NCI-H226 (cell line): Measurements from ENCODE around the gene CTSH.

Experiments
- DNase-seq: peaks from one replicate; pipeline ENCODE4 v3.0.0-alpha.2; 2015

CTSH gene, protein sequence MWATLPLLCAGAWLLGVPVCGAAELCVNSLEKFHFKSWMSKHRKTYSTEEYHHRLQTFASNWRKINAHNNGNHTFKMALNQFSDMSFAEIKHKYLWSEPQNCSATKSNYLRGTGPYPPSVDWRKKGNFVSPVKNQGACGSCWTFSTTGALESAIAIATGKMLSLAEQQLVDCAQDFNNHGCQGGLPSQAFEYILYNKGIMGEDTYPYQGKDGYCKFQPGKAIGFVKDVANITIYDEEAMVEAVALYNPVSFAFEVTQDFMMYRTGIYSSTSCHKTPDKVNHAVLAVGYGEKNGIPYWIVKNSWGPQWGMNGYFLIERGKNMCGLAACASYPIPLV

DNA sequence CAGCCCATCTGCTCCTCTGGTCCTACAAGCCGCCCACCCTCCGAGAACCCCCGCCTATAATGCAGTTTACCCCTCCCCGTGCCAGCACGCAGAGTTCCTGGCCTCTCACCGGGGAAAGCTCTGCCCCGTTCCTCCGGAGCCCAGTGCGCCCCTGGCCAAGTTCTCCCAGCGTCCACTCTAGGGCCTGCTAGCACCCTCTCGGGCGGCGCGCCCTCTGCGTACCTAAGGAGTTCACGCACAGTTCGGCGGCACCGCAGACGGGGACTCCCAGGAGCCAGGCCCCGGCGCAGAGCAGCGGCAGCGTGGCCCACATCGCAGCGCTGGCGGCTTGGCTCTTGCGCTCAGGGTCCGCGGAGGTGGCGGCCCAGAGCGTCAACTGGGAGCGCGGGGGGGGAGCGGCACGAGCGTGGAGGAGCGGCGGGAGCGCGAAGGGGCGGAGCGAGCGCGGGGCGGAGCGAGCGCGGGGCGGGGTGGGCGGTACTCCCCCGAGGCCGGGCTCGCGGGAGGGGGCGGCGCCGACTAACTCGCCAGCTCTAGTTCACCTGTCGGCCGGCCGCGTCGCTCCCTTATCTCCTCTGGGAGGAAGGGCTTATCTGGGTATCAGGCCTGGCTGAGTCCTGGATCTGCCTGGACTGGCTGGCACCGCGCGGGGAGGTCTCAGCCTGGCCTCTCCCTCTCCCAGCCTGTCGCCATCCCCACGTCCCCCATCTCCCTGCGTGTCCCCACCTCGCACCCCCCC is at the start of gene CTSH:
Gene CTSH (minus strand): TSS at position 378 of the 739 bp plus-strand sequence. CDS start 65 bp downstream, at position 313.
- peak; percentile 82 for DNase-seq

DNA sequence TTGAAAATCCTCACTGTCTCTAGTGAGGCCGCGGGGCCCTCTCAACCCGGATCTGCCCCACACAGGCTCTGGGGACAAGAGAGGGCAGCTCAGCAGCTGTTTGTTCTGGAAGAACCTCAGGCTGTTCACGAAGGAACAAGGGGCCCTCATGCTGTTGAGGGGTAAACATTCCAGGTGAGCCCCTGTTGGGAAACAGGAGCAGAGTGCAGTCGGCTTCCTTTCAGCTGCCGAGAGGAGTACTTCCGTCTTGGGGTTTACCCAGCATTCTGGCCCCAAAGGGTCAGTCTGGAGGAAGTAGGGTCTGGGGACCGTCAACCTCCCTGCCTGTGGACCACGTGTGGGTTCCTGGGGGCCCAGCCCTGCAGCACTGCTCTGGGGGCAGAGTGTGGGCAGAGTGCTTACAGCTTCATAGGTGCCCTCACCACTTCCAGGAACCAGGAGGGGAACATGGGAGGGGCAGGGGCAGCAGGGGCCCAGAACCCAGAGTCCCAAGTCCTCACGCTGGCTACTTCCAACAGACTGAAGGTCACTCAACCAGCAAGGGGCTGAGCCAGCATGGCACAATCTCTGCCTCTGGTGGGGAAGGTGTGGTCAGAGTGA is 49.2 kb upstream of the CTSH start:
- DNase-seq: no peak

DNA sequence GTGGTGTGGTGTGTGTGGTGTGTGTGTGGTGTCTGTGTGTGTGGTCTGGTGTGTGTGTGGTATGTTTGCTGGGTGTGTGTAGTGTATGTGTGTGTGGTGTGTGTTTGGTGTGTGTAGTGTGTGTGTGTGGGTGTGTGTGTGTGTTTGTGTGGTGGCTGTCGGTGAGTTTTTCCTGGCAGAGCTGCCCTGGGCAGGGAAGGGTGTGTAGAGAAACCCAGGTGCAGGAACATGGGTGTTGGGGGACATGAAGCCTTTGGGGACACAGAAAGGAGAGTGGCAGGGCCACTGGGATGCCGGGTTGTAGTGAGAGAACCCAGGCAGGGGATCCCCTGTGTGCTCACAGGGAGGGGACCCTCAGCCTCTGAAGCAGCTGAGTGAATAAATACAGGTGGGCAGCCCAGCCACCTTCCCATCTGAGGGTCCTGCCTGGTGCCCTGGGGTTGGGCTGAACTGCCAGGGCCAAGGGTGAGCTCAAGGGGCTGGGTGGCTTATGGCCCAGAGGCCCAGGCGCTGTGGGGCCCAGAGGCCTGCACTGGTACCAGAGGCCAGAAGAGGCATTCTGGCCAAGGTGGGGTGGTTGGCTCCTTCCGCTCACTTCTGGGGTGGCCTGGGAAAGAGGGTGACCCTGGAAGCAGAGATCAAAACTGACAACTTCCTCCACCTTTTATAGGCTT is 48.5 kb upstream of the CTSH start:
- no peak for DNase-seq

DNA sequence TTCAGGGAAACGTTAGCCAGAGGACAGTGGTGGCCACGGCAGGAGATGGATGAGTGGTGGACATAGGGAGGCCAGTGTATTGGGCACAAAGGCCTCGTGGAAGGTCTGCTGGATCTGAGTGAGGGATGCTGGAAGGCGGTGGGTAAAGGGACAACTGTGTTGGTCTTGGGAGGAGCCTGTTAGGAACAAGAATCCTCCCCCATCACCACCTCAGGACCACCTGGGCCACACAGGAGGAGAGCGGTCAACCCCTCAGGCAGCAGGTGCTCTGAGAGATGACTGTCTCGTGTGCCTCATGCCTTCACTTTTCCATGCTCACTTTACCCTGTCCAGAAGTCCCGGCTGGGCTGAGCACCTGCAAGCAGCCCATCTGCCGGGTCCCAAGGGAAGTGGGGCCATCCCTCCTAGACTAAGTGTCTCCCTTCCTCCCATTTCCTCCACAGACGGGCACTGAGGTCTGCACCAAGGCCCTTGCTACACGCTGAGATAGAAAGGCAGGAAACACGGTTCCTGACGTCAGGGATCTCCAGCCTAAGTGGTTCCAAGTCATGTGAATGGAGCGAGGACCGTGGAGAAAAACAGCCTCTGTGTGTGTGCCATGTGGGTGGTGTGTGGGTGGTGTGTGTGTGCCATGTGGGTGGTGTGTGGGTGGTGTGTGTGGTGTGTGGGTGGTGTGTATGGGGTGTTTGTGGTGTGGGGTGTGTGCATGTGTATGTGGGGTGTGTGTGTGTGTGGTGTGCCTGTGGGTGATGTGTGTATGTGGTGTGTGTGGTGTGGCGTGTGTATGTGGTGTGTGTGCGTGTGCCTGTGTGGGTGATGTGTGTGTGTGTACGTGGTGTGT is 47.8 kb upstream of the CTSH start:
- DNase-seq: no peak

DNA sequence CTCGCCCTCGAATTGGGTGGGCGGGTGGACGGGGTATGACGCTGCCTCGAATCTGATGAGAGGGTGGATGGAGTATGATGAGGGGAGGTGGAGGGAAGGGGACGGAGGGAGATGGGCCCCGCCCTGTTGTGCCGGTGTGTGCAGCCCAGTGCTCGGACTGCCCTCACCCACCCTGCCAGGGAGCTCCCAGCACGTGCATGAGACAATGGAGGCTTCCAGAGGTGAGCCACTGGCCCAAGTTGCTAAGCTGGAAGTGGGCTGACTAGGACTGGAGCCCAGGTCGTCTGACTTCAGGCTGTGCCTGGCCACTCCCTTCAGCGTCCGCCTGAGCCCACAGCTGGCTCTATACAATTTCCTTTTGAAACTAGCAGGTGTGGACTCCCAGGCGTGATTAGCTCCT is 47.0 kb upstream of the CTSH start:
- no peak for DNase-seq

DNA sequence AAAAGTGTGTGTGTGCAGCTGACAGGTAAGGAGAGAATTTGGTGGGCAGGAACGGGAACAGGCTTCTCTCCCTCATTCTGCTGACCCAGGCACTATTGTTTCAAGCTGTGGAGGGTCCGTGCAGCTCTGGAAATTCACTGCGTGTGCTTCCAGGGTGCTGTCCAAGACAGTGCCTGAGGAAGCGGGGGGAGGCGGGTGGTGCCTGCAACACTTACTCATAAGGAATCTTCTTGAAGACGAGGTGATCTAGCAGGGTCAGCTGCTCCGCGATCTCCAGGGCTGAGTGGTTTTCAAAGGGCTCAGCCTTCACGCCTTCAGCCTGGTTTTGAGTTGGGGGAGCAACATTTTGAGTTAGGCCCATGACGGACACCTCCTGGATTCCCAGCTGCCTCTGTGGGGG is 46.6 kb upstream of the CTSH start:
- no peak for DNase-seq

DNA sequence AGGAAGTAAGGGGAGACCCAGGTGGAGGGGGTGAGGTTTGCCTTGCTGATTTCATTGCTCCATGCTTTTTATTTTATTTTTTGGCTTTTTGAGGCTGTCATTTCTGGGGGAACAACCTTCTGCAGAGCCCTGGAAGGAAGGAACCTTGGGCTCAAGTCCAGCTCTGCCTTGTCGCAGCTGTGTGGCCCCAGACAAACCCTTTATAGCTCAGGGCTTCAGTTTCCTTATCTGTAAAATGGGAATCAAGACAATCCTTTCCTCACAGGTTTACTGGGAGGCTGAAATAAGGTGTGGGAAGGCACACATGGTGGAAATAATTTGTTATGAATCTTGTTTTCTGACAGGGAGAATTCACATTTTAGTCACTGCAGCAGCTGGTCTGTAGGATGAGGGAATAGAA is 45.4 kb upstream of the CTSH start:
- DNase-seq: no peak

DNA sequence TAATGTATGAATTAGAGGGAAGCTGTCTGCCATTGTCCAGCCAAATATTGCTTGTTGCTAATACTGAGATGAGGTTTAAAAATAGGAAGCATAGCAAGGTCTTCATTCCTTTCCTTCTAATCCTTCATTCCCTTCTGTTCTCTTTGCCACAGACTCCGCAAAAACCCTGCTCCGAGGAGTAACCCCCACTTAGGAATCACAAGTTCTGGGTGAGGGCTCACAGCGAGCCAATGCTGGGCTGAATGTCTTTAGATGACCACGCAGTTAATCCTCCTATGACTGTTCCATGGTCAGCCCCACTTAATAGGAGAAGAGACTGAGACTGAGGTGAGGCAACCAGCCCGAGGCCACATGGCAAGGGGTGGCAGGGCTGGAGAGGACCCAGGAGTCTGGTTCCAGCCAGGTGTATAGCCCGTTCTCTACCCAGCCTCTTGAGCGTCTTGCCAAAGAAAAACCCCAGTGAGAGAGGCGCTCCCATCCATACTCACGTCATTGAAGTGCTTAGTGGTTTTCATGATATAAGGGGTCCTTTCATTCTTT is 44.9 kb upstream of the CTSH start:
- no peak for DNase-seq

DNA sequence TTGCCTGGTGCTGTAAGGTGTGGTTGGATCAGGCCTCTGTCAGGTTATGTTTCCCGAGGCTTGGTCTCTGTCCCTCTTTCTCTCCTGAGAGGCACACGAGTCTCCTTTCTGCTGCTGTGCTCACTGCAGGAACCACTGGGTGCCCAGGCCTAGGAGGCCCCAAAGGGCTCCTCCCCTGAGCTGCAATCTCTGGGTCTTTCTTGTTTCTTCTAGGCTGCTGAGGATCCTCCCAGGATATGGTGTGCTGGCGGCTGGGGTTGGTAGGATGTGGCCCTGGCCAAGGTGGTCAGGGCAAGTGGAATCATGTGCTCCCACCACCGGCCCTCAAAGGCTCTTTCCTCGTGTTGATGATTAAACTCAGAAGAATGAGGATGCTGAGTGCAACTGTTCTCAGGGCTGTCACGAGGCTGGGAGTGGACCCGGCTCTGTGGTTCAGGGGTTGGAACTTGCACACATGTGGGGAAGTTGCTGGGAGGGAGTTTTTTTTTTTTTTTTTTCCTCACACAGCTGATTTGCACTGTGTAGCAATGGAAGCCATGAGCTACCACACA is 43.6 kb upstream of the CTSH start:
- DNase-seq: peak; percentile 100

DNA sequence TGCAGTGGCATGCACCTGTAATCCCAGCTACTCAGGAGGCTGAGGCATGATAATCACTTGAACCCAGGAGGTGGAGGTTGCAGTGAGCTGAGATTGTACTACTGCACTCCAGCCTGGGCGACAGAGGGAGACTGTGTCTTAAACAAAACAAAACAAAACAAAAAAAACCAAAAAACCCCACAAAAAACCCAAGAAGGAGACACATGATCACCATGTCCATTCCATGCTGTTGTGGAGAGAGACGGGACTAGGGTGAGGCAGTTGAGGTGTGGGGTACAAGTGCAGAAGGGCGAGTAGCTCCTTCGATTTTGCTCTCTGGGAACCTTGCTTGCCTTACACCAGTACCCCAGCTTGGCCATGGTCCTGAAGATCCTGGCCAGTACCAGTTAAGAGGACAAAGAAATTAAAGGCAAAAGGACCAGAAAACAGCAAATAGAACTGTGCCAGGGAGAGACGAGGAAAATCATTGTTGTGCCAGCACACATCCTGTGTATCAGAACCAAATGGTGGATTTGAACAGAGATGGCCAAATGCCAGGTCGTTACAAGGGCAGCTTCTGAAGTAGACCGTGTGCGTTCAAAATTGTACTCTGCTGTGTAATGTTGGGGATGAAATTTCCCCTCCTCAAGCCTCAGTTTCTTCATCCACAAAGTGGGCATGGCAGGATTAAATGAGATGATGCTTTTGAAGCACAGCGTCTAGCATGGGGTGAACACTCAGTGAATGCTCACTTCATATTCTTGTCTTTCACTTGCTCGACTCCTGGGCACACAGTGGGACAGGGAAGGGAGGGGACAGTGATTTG is 42.9 kb upstream of the CTSH start:
- no peak for DNase-seq

DNA sequence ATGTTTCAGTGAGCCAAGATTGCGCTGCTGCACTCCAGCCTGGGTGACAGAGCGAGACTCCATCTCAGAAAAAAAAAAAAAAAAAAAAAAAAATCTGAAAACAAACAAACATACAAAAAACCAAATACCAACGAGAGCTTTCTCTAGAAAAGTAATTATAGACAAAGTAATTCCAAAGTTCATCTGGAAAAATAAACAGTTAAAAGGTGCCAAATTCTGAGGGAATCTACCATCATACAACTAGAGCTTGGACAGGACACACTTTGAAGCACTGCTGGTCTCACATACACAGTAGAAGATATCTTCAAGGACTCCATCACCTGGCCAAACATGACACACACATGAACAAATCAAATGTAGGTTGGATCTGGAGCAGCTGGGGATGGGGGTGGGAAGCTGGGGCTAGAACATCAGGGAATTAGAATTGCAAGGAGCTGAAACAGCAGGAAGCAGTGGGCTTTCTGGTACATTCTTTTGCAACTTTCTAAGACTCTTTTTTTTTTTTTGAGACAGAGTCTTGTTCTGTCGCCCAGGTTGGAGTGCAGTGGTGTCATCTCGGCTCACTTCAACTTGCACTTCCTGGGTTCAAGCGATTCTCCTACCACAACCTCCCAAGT is 41.1 kb upstream of the CTSH start:
- no peak for DNase-seq

DNA sequence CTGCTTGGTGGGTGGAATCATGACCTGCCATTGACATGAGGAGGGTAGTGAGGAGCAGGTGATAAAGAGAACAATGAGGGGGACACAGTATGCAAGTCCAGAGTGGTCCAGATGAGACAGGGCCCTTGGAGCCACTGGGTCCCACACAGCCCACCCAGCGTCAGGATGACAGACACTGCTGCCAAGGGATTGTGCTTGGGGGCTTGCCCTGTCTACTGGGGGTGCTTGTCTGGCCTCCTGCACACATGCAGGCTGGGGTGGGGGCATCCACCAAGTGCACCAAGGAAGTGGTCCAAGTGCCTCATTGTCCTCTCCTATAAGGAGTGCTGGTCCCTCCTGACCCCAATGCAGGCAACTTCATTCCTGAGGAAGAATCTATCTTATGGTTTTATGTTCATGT is 39.2 kb upstream of the CTSH start:
- DNase-seq: no peak

DNA sequence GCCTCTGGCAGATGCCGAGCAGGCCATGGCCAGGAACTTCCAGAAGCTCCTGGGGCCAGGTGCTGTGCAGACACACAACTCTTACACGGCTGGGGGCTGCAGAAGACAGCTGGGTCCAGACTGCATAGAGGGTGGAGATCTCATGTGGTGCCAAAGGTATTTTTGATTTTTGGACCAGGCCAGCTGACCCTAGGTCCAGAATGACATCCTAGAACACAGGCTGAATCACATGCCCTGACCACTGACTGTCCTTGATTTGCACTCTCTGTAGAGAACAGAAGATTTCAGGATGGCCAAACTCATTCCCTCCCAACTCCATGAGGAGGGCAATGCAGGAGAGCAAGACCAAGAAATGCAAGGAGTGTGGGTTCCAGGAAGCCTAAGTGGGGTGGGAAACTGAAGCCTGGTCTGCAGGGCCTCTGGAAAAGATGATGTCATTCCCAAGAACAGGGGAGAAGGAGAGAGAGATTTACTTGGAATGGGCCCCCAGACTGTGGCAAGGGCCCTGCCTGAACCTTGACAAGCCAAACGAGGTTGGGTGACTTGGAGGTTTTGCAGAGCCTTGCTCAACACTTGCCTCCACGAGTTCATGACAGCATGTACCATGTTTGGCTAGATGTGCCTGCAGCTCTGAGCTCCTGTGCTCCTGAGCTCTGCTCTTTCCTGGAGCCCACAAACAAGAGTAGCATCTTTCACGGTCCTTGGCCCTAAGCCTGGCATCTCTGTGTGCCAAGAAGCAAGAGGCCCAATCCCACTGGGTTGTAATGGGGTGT is 38.5 kb upstream of the CTSH start:
- no peak for DNase-seq

DNA sequence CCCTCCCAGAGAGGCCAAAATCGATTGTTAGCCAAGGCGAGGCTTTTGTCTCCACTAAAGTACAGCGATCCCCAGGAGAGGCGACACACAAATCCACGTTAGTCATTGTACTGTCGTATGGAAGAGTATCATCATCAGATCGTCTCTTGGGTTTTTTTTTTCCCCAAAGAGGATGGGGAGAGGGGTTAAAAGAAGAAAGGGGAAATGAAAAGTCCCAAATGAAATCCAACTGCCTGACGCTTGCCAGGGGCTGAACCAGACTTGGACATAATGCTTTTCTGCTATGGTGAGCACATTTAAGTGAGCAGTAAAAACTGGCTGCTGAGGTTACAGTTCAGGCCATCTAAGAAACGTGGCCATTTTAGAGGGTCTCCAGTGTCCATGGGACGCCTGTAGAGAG is 37.9 kb upstream of the CTSH start:
- DNase-seq: no peak

DNA sequence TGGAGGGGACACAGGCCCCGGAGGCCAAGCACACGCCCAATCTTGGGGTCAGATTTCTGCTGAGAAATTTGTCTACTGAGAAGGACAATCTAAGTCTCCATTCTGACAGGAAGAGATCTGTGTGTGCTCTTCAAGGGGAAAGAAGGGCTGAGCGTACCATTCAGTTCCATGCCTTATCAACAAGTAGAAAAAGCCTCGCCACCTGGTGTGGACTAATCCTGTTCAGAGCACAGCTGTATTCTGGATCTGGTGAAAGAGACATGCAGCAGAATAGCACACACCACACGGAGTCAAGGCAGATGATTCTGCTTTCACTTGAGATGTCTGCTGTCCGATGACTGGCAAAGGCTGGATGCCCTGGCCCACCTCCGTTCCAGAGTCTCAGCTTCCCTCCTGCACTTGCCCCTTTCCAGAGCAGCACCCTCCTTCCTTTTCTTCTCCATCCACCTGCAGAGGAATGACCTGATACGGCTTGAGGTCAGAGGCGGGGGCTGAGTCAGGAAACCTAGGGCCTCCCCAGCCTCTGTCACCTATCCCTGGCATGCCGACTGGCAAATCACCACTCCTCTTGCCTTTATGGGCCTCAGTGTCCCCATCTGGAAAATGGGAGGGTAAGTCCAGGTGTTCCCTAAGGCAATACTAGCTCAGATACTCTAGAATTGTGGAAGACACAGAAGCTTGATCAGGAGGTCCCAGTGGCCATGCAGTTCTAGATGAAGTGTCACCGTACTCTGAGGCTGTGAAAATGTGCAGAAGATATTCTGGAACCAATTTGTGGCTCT is 36.9 kb upstream of the CTSH start:
- no peak for DNase-seq

DNA sequence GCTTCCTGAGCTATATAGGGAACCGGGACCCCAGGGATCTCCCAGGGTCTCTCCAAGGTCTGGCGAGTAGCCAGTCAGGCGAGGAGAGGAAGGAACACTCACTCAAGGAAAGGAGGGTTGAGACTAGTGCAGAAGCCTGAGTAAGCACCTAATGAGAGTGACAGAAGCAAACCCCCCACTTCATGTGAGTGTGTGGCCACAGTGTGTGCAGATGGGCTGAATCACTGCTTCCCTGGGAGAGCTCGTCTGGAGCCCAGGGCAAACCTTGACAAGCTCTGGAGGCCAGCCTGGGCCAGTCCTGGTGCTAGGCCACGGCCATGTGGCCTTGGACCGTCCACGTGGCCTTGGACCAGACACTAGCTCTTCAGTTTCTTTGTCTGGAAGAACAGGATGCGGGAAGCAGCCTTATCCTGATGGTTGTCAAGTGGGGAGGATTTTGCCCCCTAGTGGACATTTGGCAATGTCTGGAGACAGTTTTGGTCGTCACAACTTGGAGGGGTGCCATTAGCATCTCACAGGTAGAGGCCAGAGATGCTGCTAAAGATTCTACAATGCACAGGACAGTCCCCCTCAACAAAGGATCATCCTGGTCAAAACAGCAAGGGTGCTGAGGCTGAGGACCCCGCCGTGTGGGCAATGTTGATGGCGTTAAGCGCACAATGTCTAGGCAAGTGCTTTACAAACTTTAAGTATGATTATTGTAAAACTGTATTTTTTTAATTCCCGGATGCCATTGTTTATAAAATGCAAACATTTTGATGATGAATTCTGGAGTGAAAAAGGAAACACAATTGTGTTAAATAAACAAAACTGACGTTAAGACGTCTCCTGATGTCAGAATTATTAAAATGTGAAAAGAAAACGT is 34.8 kb upstream of the CTSH start:
- peak; percentile 73 for DNase-seq

DNA sequence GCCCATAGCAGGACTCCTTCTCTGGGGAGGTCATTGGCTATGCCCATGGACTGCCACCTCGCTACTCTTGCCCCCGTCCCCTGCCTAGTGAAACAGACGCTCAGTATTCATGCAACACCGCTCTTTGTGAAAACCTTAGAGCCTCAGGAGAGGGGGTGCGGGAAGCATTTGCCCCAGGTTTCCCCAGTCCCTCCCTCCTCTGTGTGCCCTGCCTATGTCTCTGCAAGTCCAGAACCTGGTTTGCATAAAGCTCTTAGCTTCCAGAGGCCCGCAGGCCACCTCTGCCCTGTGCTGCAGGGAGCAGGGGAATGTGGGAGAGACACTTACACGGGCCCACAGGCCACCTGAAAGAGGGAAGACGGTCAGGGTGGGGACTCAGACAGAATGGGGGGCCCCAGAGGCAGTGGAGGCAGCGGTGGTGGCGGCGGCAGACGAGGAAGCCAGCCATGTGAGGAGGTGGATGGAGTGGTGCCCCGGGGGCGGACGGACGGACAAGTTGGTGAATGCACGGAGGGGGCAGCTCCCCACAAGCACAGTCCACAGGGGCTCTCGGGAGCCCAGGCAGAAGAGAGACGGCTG is 33.8 kb upstream of the CTSH start:
- no peak for DNase-seq
